NCI-H187 (cell line): ENCODE measurements around the gene SPO11.

Experiments used
- DNase-seq, 2 experiments: peaks; one replicate each; lab custom pipeline; 2025; lab: John Stamatoyannopoulos, UW

Gene SPO11

GRCh38 chr20:57329608-57330221, at the start of gene SPO11:
SPO11 (plus strand) TSS chr20:57329803; CDS start chr20:57329868, 65 bp downstream.
- DNase-seq, result no peak

GRCh38 chr20:57280221-57280620, 49.4 kb upstream of the SPO11 start:
- DNase-seq, result no peak

GRCh38 chr20:57281900-57282299, 47.7 kb upstream of the SPO11 start:
- no peak for DNase-seq

GRCh38 chr20:57282670-57283361, 46.8 kb upstream of the SPO11 start:
- DNase-seq, result no peak

- DNase-seq, result no peak
Observed at GRCh38 chr20:57283860-57284259, 45.7 kb upstream of the SPO11 start.

GRCh38 chr20:57287007-57287880, 42.4 kb upstream of the SPO11 start:
- no peak for DNase-seq

- no peak for DNase-seq
Observed at GRCh38 chr20:57287901-57288300, 41.7 kb upstream of the SPO11 start.

GRCh38 chr20:57288651-57289277, 40.8 kb upstream of the SPO11 start:
- DNase-seq, result no peak

GRCh38 chr20:57289391-57290177, 40.0 kb upstream of the SPO11 start:
- no peak for DNase-seq

- no peak for DNase-seq
Observed at GRCh38 chr20:57290178-57290484, 39.5 kb upstream of the SPO11 start.

- DNase-seq, result no peak
Observed at GRCh38 chr20:57291003-57291402, 38.6 kb upstream of the SPO11 start.

- no peak for DNase-seq
Observed at GRCh38 chr20:57291694-57292093, 37.9 kb upstream of the SPO11 start.

- DNase-seq, result no peak
Observed at GRCh38 chr20:57292611-57293010, 37.0 kb upstream of the SPO11 start.

- no peak for DNase-seq
Observed at GRCh38 chr20:57293995-57294394, 35.6 kb upstream of the SPO11 start.

GRCh38 chr20:57294550-57294949, 35.1 kb upstream of the SPO11 start:
- no peak for DNase-seq

- DNase-seq, result no peak
Observed at GRCh38 chr20:57298457-57298856, 31.1 kb upstream of the SPO11 start.

- no peak for DNase-seq
Observed at GRCh38 chr20:57301026-57301425, 28.6 kb upstream of the SPO11 start.

- DNase-seq, result no peak
Observed at GRCh38 chr20:57306747-57307146, 22.9 kb upstream of the SPO11 start.

GRCh38 chr20:57308451-57309271, 20.9 kb upstream of the SPO11 start:
- no peak for DNase-seq

- no peak for DNase-seq
Observed at GRCh38 chr20:57309544-57310115, 20.0 kb upstream of the SPO11 start.
